ENCODE data around the gene LZTR1.

The LZTR1 gene

GRCh38 chr22:20951151-20951931 lies 30.8 kb upstream of the LZTR1 start:
- DNase-seq = no peak

- DNase-seq = no peak
These were observed 30.1 kb upstream of the LZTR1 start for GRCh38 chr22:20951932-20952380.

GRCh38 chr22:20952544-20953341 lies 29.4 kb upstream of the LZTR1 start:
- peak in 1 of 6 experiments; percentile 25 for DNase-seq

GRCh38 chr22:20953342-20953608 lies 28.8 kb upstream of the LZTR1 start:
- no peak for DNase-seq

GRCh38 chr22:20953668-20954500 lies 28.2 kb upstream of the LZTR1 start:
- no peak for DNase-seq

- DNase-seq = no peak
These were observed 26.5 kb upstream of the LZTR1 start for GRCh38 chr22:20955548-20955947.

- no peak for DNase-seq
These were observed 25.6 kb upstream of the LZTR1 start for GRCh38 chr22:20956258-20957101.

GRCh38 chr22:20957102-20957682 lies 24.9 kb upstream of the LZTR1 start:
- no peak for DNase-seq

- no peak for DNase-seq
These were observed 24.2 kb upstream of the LZTR1 start for GRCh38 chr22:20957683-20958431.

GRCh38 chr22:20959578-20960461 lies 22.3 kb upstream of the LZTR1 start:
- no peak for DNase-seq

GRCh38 chr22:20960609-20961008 lies 21.5 kb upstream of the LZTR1 start:
- no peak for DNase-seq

- no peak for DNase-seq
These were observed 19.6 kb upstream of the LZTR1 start for GRCh38 chr22:20962491-20962945.

- no peak for DNase-seq
These were observed 18.7 kb upstream of the LZTR1 start for GRCh38 chr22:20963201-20964052.

GRCh38 chr22:20964090-20964798 lies 17.9 kb upstream of the LZTR1 start:
- no peak for DNase-seq

GRCh38 chr22:20964799-20965103 lies 17.3 kb upstream of the LZTR1 start:
- DNase-seq = no peak

- DNase-seq = peak in 1 of 6 experiments; percentile 10
These were observed 16.8 kb upstream of the LZTR1 start for GRCh38 chr22:20965104-20965887.

GRCh38 chr22:20965888-20966855 lies 15.9 kb upstream of the LZTR1 start:
- DNase-seq = no peak
